Measurements from ENCODE around the gene POLR2L.

Gene POLR2L

GRCh38 chr11:828506-829175, 13.7 kb downstream of the POLR2L start:
- in situ Hi-C loops (cut with MboI; ENCODE audit: low sequenced_read_pairs), result no loop called here

GRCh38 chr11:827897-828192, 14.5 kb downstream of the POLR2L start, which contains the start of gene CRACR2B:
CRACR2B (plus strand) TSS chr11:827919; CDS start chr11:828608, 689 bp downstream.
- in situ Hi-C loops (cut with MboI; ENCODE audit: low sequenced_read_pairs), result no loop called here

- in situ Hi-C loops (cut with MboI; ENCODE audit: low sequenced_read_pairs), result no loop called here
Measured at GRCh38 chr11:827146-827896, 15.0 kb downstream of the POLR2L start.

GRCh38 chr11:826836-827145, 15.5 kb downstream of the POLR2L start:
- in situ Hi-C loops (cut with MboI; ENCODE audit: low sequenced_read_pairs), result no loop called here

GRCh38 chr11:826227-826621, 16.1 kb downstream of the POLR2L start:
- in situ Hi-C loops (cut with MboI; ENCODE audit: low sequenced_read_pairs), result no loop called here

GRCh38 chr11:825366-826226, 16.7 kb downstream of the POLR2L start:
- in situ Hi-C loops (cut with MboI; ENCODE audit: low sequenced_read_pairs), result no loop called here

- in situ Hi-C loops (cut with MboI; ENCODE audit: low sequenced_read_pairs), result no loop called here
Measured at GRCh38 chr11:824942-825341, 17.4 kb downstream of the POLR2L start.

GRCh38 chr11:824292-824880, 17.9 kb downstream of the POLR2L start:
- in situ Hi-C loops (cut with MboI; ENCODE audit: low sequenced_read_pairs), result no loop called here

- in situ Hi-C loops (cut with MboI; ENCODE audit: low sequenced_read_pairs), result no loop called here
Measured at GRCh38 chr11:823441-824291, 18.7 kb downstream of the POLR2L start.

- in situ Hi-C loops (cut with MboI; ENCODE audit: low sequenced_read_pairs), result no loop called here
Measured at GRCh38 chr11:821512-822371, 20.6 kb downstream of the POLR2L start.

GRCh38 chr11:820655-821511, 21.4 kb downstream of the POLR2L start:
- in situ Hi-C loops (cut with MboI; ENCODE audit: low sequenced_read_pairs), result no loop called here

GRCh38 chr11:819943-820649, 22.2 kb downstream of the POLR2L start:
- in situ Hi-C loops (cut with MboI; ENCODE audit: low sequenced_read_pairs), result no loop called here

GRCh38 chr11:819129-819931, 23.0 kb downstream of the POLR2L start:
- in situ Hi-C loops (cut with MboI; ENCODE audit: low sequenced_read_pairs), result no loop called here

- in situ Hi-C loops (cut with MboI; ENCODE audit: low sequenced_read_pairs), result no loop called here
Measured at GRCh38 chr11:818396-819128, 23.8 kb downstream of the POLR2L start, which contains the start of gene PNPLA2. PNPLA2 (plus strand) TSS chr11:818914; CDS start chr11:819719, 805 bp downstream.

- in situ Hi-C loops (cut with MboI; ENCODE audit: low sequenced_read_pairs), result no loop called here
Measured at GRCh38 chr11:816433-816779, 25.9 kb downstream of the POLR2L start.

GRCh38 chr11:815675-816432, 26.5 kb downstream of the POLR2L start:
- in situ Hi-C loops (cut with MboI; ENCODE audit: low sequenced_read_pairs), result no loop called here

Measured in HL-60/S4 treated with phorbol 12-myristate 13-acetate at 8.2 ng/mL for 4 days and 3 days (cell line).